ENCODE data around the gene TTC6. TPM values are rescaled to one million over a fixed set of nuclear protein-coding genes. Genes with fewer than 3 reads are reported as not detected.

Gene TTC6
- total RNA-seq, 2 donors from 2014 or later, result not detected

GRCh38 chr14:37603688-37604251 lies 8.3 kb downstream of the TTC6 start:
- Histone ChIP-seq H3K27me3 (peaks cover 0 to 43% of the 10 kb centered on the region in 2 donors), H3K36me3 (replicated peaks in 1 of 2; ENCODE audit: insufficient read depth in 1 of 2, low read depth in 2 of 2) (no peaks in the 10 kb centered on the region), H3K9me3 (no peaks in the 10 kb centered on the region), H3K4me1 (peaks cover 12% of the 10 kb centered on the region), H3K27ac (no peak overlapping the region), H3K4me3 (no peak overlapping the region)
- ATAC-seq (no peak), DNase-seq (no peak)
- intact Hi-C loops (cut with DNase I), result no loop called here
- 66 to 88% methylated on average over 9 of the region's 9 CpGs for WGBS, 2 donors
- TF ChIP-seq CTCF (IDR thresholded peaks at IDR 0.05), result no peak
- no peak for TF ChIP-seq POLR2A (IDR thresholded peaks at IDR 0.05)

GRCh38 chr14:37606678-37607077 lies 11.2 kb downstream of the TTC6 start:
- DNase-seq (no peak), ATAC-seq (no peak)
- H3K27me3 ChIP-seq, result peaks cover 0 to 14% of the 10 kb centered on the region in 2 donors
- H3K27ac ChIP-seq, result no peak overlapping the region
- H3K36me3 ChIP-seq (replicated peaks in 1 of 2; ENCODE audit: insufficient read depth in 1 of 2, low read depth in 2 of 2), result no peaks in the 10 kb centered on the region
- no peak overlapping the region for H3K4me3 ChIP-seq
- H3K4me1 ChIP-seq, result no peaks in the 10 kb centered on the region
- no peaks in the 10 kb centered on the region for H3K9me3 ChIP-seq
- TF ChIP-seq CTCF (IDR thresholded peaks at IDR 0.05), result no peak
- TF ChIP-seq POLR2A (IDR thresholded peaks at IDR 0.05), result no peak
- intact Hi-C loops (cut with DNase I), result no loop called here

GRCh38 chr14:37608649-37609048 lies 13.2 kb downstream of the TTC6 start:
- WGBS, 2 donors, result 71 to 73% methylated on average over 3 of the region's 3 CpGs
- Histone ChIP-seq H3K4me1 (no peaks in the 10 kb centered on the region), H3K9me3 (no peaks in the 10 kb centered on the region), H3K27me3 (no peaks in the 10 kb centered on the region), H3K36me3 (replicated peaks in 1 of 2; ENCODE audit: insufficient read depth in 1 of 2, low read depth in 2 of 2) (no peaks in the 10 kb centered on the region), H3K27ac (no peak overlapping the region), H3K4me3 (no peak overlapping the region)
- DNase-seq, result no peak
- TF ChIP-seq CTCF (IDR thresholded peaks at IDR 0.05) (no peak), POLR2A (IDR thresholded peaks at IDR 0.05) (no peak)
- ATAC-seq, result no peak
- intact Hi-C loops (cut with DNase I), result no loop called here

- no peaks in the 10 kb centered on the region for H3K36me3 ChIP-seq (replicated peaks in 1 of 2; ENCODE audit: insufficient read depth in 1 of 2, low read depth in 2 of 2)
- no peaks in the 10 kb centered on the region for H3K27me3 ChIP-seq
- H3K27ac ChIP-seq, result no peak overlapping the region
- H3K9me3 ChIP-seq, result peaks cover 0 to 6% (median 3%) of the 10 kb centered on the region in 3 donors
- WGBS, 2 donors, result 26 to 45% methylated on average over 12 to 51 of the region's 52 CpGs
- DNase-seq (no peak), ATAC-seq (no peak)
- H3K4me1 ChIP-seq, result no peaks in the 10 kb centered on the region
- intact Hi-C loops (cut with DNase I), result no loop called here
- H3K4me3 ChIP-seq, result no peak overlapping the region
- TF ChIP-seq POLR2A (IDR thresholded peaks at IDR 0.05) (no peak), CTCF (IDR thresholded peaks at IDR 0.05) (no peak)
Measured at GRCh38 chr14:37610945-37611523, 15.6 kb downstream of the TTC6 start.
